ENCODE data around the gene GLP1R.

GRCh38 chr6:39053854-39054576 is 5.4 kb downstream of the GLP1R start:
- no peak for TF ChIP-seq CTCF (conservative IDR thresholded peaks at IDR 0.05; ENCODE audit: low read length)
- no peak for TF ChIP-seq EZH2phosphoT487 (IDR thresholded peaks at IDR 0.05; ENCODE audit: borderline replicate concordance)

Data from Loucy (cell line).